ENCODE measurements around the gene TUBGCP6. TPM values are rescaled to one million over a fixed set of nuclear protein-coding genes. Genes with fewer than 3 reads are reported as not detected.

TUBGCP6 gene
- total RNA-seq, 1 donor from 2014 or later = 21.2 TPM

GRCh38 chr22:50229370-50229769 lies 15.5 kb downstream of the TUBGCP6 start:
- no peak for DNase-seq (ENCODE audit: low read depth in 2 of 2)

- DNase-seq (ENCODE audit: low read depth in 2 of 2) = no peak
Measured at GRCh38 chr22:50228366-50228765, 16.5 kb downstream of the TUBGCP6 start.

- DNase-seq (ENCODE audit: low read depth in 2 of 2) = no peak
Measured at GRCh38 chr22:50227579-50228215, 17.1 kb downstream of the TUBGCP6 start.

GRCh38 chr22:50226875-50227165 lies 18.0 kb downstream of the TUBGCP6 start:
- no peak for DNase-seq (ENCODE audit: low read depth in 2 of 2)

- no peak for DNase-seq (ENCODE audit: low read depth in 2 of 2)
Measured at GRCh38 chr22:50226063-50226874, 18.6 kb downstream of the TUBGCP6 start.

GRCh38 chr22:50225200-50225969 lies 19.4 kb downstream of the TUBGCP6 start:
- DNase-seq (ENCODE audit: low read depth in 2 of 2) = no peak

GRCh38 chr22:50224071-50224470 lies 20.8 kb downstream of the TUBGCP6 start:
- DNase-seq (ENCODE audit: low read depth in 2 of 2) = no peak

- no peak for DNase-seq (ENCODE audit: low read depth in 2 of 2)
Measured at GRCh38 chr22:50222508-50222907, 22.3 kb downstream of the TUBGCP6 start.

GRCh38 chr22:50221410-50222300 lies 23.2 kb downstream of the TUBGCP6 start:
- no peak for DNase-seq (ENCODE audit: low read depth in 2 of 2)

GRCh38 chr22:50220603-50221409 lies 24.0 kb downstream of the TUBGCP6 start:
- no peak for DNase-seq (ENCODE audit: low read depth in 2 of 2)

- no peak for DNase-seq (ENCODE audit: low read depth in 2 of 2)
Measured at GRCh38 chr22:50219800-50220602, 24.8 kb downstream of the TUBGCP6 start.

- peak; percentile 63 to 94 for DNase-seq (ENCODE audit: low read depth in 2 of 2)
Measured at GRCh38 chr22:50218996-50219727, 25.7 kb downstream of the TUBGCP6 start.

GRCh38 chr22:50218153-50218995 lies 26.4 kb downstream of the TUBGCP6 start:
- DNase-seq (ENCODE audit: low read depth in 2 of 2) = no peak

GRCh38 chr22:50217543-50218152 lies 27.2 kb downstream of the TUBGCP6 start:
- no peak for DNase-seq (ENCODE audit: low read depth in 2 of 2)

GRCh38 chr22:50216684-50217520 lies 27.9 kb downstream of the TUBGCP6 start:
- no peak for DNase-seq (ENCODE audit: low read depth in 2 of 2)

- no peak for DNase-seq (ENCODE audit: low read depth in 2 of 2)
Measured at GRCh38 chr22:50216055-50216683, 28.7 kb downstream of the TUBGCP6 start.

All from lung microvascular endothelial cell (primary cell).